ENCODE results near the gene CEACAM20.

Gene CEACAM20

GRCh38 chr19:44512326-44513298 lies 16.9 kb downstream of the CEACAM20 start:
- TF ChIP-seq SIN3A (IDR thresholded peaks at IDR 0.05; ENCODE audit: borderline replicate concordance, insufficient read depth, low read length) (peak; percentile 71; the same call in 1 of the 2 replicates), TAF1 (IDR thresholded peaks at IDR 0.05; ENCODE audit: borderline replicate concordance, insufficient read depth, low read length) (no peak), POLR2AphosphoS5 (IDR thresholded peaks at IDR 0.05; ENCODE audit: low read depth, low read length) (no peak), FOXP2 (optimal IDR thresholded peaks at IDR 0.05; ENCODE audit: borderline replicate concordance, extremely low read depth, extremely low read length, insufficient read depth) (no peak), REST (IDR thresholded peaks at IDR 0.05; ENCODE audit: insufficient read depth in 1 of 2, low read depth in 2 of 2, low read length in 2 of 2) (peak; percentile 93 to 99)

- no peak for TF ChIP-seq TAF1 (IDR thresholded peaks at IDR 0.05; ENCODE audit: borderline replicate concordance, insufficient read depth, low read length)
- TF ChIP-seq POLR2AphosphoS5 (IDR thresholded peaks at IDR 0.05; ENCODE audit: low read depth, low read length) = no peak
- no peak for TF ChIP-seq REST (IDR thresholded peaks at IDR 0.05; ENCODE audit: insufficient read depth in 1 of 2, low read depth in 2 of 2, low read length in 2 of 2)
- no peak for TF ChIP-seq SIN3A (IDR thresholded peaks at IDR 0.05; ENCODE audit: borderline replicate concordance, insufficient read depth, low read length)
- no peak for TF ChIP-seq FOXP2 (optimal IDR thresholded peaks at IDR 0.05; ENCODE audit: borderline replicate concordance, extremely low read depth, extremely low read length, insufficient read depth)
Observed at GRCh38 chr19:44509478-44509877, 20.0 kb downstream of the CEACAM20 start.

- TF ChIP-seq TAF1 (IDR thresholded peaks at IDR 0.05; ENCODE audit: borderline replicate concordance, insufficient read depth, low read length) = peak; percentile 68; the same call in 1 of the 2 replicates
- no peak for TF ChIP-seq REST (IDR thresholded peaks at IDR 0.05; ENCODE audit: insufficient read depth in 1 of 2, low read depth in 2 of 2, low read length in 2 of 2)
- peak; percentile 77 for TF ChIP-seq FOXP2 (optimal IDR thresholded peaks at IDR 0.05; ENCODE audit: borderline replicate concordance, extremely low read depth, extremely low read length, insufficient read depth)
- peak; percentile 91 for TF ChIP-seq POLR2AphosphoS5 (IDR thresholded peaks at IDR 0.05; ENCODE audit: low read depth, low read length)
- TF ChIP-seq SIN3A (IDR thresholded peaks at IDR 0.05; ENCODE audit: borderline replicate concordance, insufficient read depth, low read length) = peak; percentile 46; the same call in 1 of the 2 replicates
Observed at GRCh38 chr19:44499962-44500949, 29.2 kb downstream of the CEACAM20 start, which contains the start of gene ZNF180. Gene ZNF180, minus strand, starts transcription at chr19:44500522. Its CDS starts 3,188 bp downstream, at chr19:44497334.

GRCh38 chr19:44499559-44499958 lies 29.9 kb downstream of the CEACAM20 start:
- no peak for TF ChIP-seq SIN3A (IDR thresholded peaks at IDR 0.05; ENCODE audit: borderline replicate concordance, insufficient read depth, low read length)
- no peak for TF ChIP-seq FOXP2 (optimal IDR thresholded peaks at IDR 0.05; ENCODE audit: borderline replicate concordance, extremely low read depth, extremely low read length, insufficient read depth)
- no peak for TF ChIP-seq TAF1 (IDR thresholded peaks at IDR 0.05; ENCODE audit: borderline replicate concordance, insufficient read depth, low read length)
- no peak for TF ChIP-seq REST (IDR thresholded peaks at IDR 0.05; ENCODE audit: insufficient read depth in 1 of 2, low read depth in 2 of 2, low read length in 2 of 2)
- no peak for TF ChIP-seq POLR2AphosphoS5 (IDR thresholded peaks at IDR 0.05; ENCODE audit: low read depth, low read length)
